ENCODE data around the gene SCLT1. TPM values are rescaled to one million over a fixed set of nuclear protein-coding genes. Genes with fewer than 3 reads are reported as not detected.

SCLT1 gene
- polyA plus RNA-seq, 2 of the 4 experiments (the other 2 are of a cell fraction), result 7.4 to 12.1 TPM

GRCh38 chr4:128986019-128986418, 107.3 kb downstream of the SCLT1 start:
- FAIRE-seq, result no peak
- no peak overlapping the region for H3K27ac ChIP-seq
- ChIA-PET CTCF (no interaction called here), POLR2A (no interaction called here)
- peaks cover 4% of the 10 kb centered on the region; the same call in 1 of the 3 replicates for H3K4me1 ChIP-seq
- H3K4me2 ChIP-seq, result no peak overlapping the region
- no peak for ATAC-seq
- no peaks in the 10 kb centered on the region for H3K9me3 ChIP-seq
- H3K4me3 ChIP-seq, result no peak overlapping the region
- TF ChIP-seq ESRRA (IDR thresholded peaks at IDR 0.05; ENCODE audit: borderline replicate concordance, low read length) (no peak), CHD2 (IDR thresholded peaks at IDR 0.05; ENCODE audit: low read length, partially characterized antibody) (no peak)
- DNase-seq (ENCODE audit: low read depth in 1 of 2, low spot score in 1 of 2), result no peak
- 91% methylated on average over 2 of the region's 2 CpGs for WGBS (ENCODE audit: missing lambda C conversion rate)

DNA sequence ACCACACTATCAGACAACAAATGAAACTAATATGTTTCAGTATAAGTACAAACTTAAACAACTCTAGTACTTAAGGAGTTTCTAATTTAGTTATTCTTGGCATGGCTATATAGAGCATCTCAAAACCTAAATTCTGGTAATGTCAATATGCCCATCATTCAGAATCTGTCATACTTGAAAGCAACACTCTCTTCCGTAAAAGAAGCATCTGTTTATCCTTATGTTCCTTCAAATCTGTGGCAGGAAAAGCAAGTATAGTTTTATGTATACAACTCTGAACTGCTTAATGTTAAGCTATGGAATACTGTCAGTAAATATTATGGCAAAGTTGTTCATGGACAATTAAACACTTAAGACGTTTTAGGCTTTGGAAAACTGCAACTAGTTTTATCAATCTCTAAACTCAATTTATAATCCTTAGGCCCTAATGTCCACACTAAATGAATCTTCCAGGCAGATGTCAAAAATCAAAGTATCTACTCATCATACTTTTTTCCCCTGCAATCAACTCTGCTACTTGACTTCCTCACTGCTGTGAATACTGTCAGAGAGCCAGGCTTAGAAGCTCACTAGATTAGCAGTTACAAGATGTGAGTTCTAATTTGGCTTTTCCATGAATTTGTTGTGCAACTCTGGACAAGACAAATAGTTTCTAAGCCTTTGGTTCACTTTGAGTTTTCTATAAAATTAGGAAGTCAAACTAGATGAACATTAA, 109.4 kb downstream of the SCLT1 start:
- FAIRE-seq (no peak), ATAC-seq (no peak), DNase-seq (ENCODE audit: low read depth in 1 of 2, low spot score in 1 of 2) (no peak)
- CTCF ChIA-PET, result no interaction called here
- Histone ChIP-seq H3K4me3 (no peak overlapping the region), H3K4me1 (peaks cover 19% of the 10 kb centered on the region; the same call in 2 of the 3 replicates), H3K9me3 (no peaks in the 10 kb centered on the region), H3K27ac (no peak overlapping the region), H3K4me2 (no peak overlapping the region)
- POLR2A ChIA-PET, result no interaction called here
- WGBS (ENCODE audit: missing lambda C conversion rate), result 70% methylated on average over 2 of the region's 2 CpGs
- TF ChIP-seq ZC3H11A (IDR thresholded peaks at IDR 0.05) (no peak), TFCP2L1 (CRISPR knock-in tag; IDR thresholded peaks at IDR 0.05) (no peak)

GRCh38 chr4:128981377-128981776, 112.0 kb downstream of the SCLT1 start:
- peaks cover 19% of the 10 kb centered on the region; the same call in 2 of the 3 replicates for H3K4me1 ChIP-seq
- no peak overlapping the region for H3K27ac ChIP-seq
- no peak for DNase-seq (ENCODE audit: low read depth in 1 of 2, low spot score in 1 of 2)
- TF ChIP-seq CHD4 (IDR thresholded peaks at IDR 0.05; ENCODE audit: borderline replicate concordance) (no peak), PHF8 (IDR thresholded peaks at IDR 0.05; ENCODE audit: borderline replicate concordance, low read depth) (no peak), POLR2A (IDR thresholded peaks at IDR 0.05; ENCODE audit: low read length) (no peak), ZFP36 (IDR thresholded peaks at IDR 0.05; ENCODE audit: borderline replicate concordance, partially characterized antibody) (no peak), ELK1 (IDR thresholded peaks at IDR 0.05; ENCODE audit: low read depth, low read length) (no peak), HDAC2 (IDR thresholded peaks at IDR 0.05) (no peak), SMC3 (IDR thresholded peaks at IDR 0.05) (no peak), RAD21 (conservative IDR thresholded peaks at IDR 0.05 in 1 of 2, IDR thresholded peaks at IDR 0.05 in 1 of 2) (no peak), REST (IDR thresholded peaks at IDR 0.05) (no peak), NPAS2 (CRISPR knock-in tag; IDR thresholded peaks at IDR 0.05; ENCODE audit: borderline replicate concordance) (no peak), EP300 (IDR thresholded peaks at IDR 0.05) (no peak), ZSCAN20 (CRISPR knock-in tag; IDR thresholded peaks at IDR 0.05) (no peak), RCOR1 (IDR thresholded peaks at IDR 0.05; ENCODE audit: low read depth, low read length) (no peak), HOXB5 (CRISPR knock-in tag; IDR thresholded peaks at IDR 0.05) (no peak)
- TF ChIP-seq, protein P1, sequence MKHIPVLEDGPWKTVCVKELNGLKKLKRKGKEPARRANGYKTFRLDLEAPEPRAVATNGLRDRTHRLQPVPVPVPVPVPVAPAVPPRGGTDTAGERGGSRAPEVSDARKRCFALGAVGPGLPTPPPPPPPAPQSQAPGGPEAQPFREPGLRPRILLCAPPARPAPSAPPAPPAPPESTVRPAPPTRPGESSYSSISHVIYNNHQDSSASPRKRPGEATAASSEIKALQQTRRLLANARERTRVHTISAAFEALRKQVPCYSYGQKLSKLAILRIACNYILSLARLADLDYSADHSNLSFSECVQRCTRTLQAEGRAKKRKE (CRISPR knock-in tag; IDR thresholded peaks at IDR 0.05; ENCODE audit: low read depth), result no peak
- ChIA-PET CTCF (no interaction called here), POLR2A (no interaction called here)
- H3K4me2 ChIP-seq, result no peak overlapping the region
- FAIRE-seq, result no peak
- H3K9me3 ChIP-seq, result no peaks in the 10 kb centered on the region
- no peak for ATAC-seq
- 88% methylated on average over 6 of the region's 6 CpGs for WGBS (ENCODE audit: missing lambda C conversion rate)
- no peak overlapping the region for H3K4me3 ChIP-seq

Measured in A549 (cell line).